ENCODE measurements around the gene RARB.

RARB gene

GRCh38 chr3:25473246-25473645 is 45.2 kb downstream of the RARB start:
- DNase-seq = no peak

- DNase-seq = no peak
Observed at GRCh38 chr3:25474052-25474451, 46.0 kb downstream of the RARB start.

- DNase-seq = no peak
Observed at GRCh38 chr3:25476639-25477038, 48.6 kb downstream of the RARB start.

- DNase-seq = no peak
Observed at GRCh38 chr3:25478211-25478757, 50.2 kb downstream of the RARB start.

GRCh38 chr3:25478964-25479726 is 51.1 kb downstream of the RARB start:
- no peak for DNase-seq

GRCh38 chr3:25479727-25480010 is 51.6 kb downstream of the RARB start:
- no peak for DNase-seq

- no peak for DNase-seq
Observed at GRCh38 chr3:25480811-25481210, 52.7 kb downstream of the RARB start.

- no peak for DNase-seq
Observed at GRCh38 chr3:25481386-25481785, 53.3 kb downstream of the RARB start.

GRCh38 chr3:25483456-25483855 is 55.4 kb downstream of the RARB start:
- no peak for DNase-seq

- no peak for DNase-seq
Observed at GRCh38 chr3:25485673-25486072, 57.6 kb downstream of the RARB start.

- DNase-seq = no peak
Observed at GRCh38 chr3:25486932-25487331, 58.9 kb downstream of the RARB start.

GRCh38 chr3:25489858-25490593 is 62.0 kb downstream of the RARB start:
- no peak for DNase-seq

- DNase-seq = no peak
Observed at GRCh38 chr3:25493246-25493645, 65.2 kb downstream of the RARB start.

- DNase-seq = no peak
Observed at GRCh38 chr3:25493786-25494185, 65.7 kb downstream of the RARB start.

GRCh38 chr3:25495304-25495703 is 67.2 kb downstream of the RARB start:
- no peak for DNase-seq

- DNase-seq = no peak
Observed at GRCh38 chr3:25495726-25496253, 67.7 kb downstream of the RARB start.

- no peak for DNase-seq
Observed at GRCh38 chr3:25497096-25497495, 69.0 kb downstream of the RARB start.

- DNase-seq = no peak
Observed at GRCh38 chr3:25500706-25501210, 72.7 kb downstream of the RARB start.

GRCh38 chr3:25502233-25502632 is 74.2 kb downstream of the RARB start:
- DNase-seq = no peak

- DNase-seq = no peak
Observed at GRCh38 chr3:25503898-25504301, 75.8 kb downstream of the RARB start.

- no peak for DNase-seq
Observed at GRCh38 chr3:25505581-25505980, 77.5 kb downstream of the RARB start.

- no peak for DNase-seq
Observed at GRCh38 chr3:25507811-25508210, 79.7 kb downstream of the RARB start.

- DNase-seq = no peak
Observed at GRCh38 chr3:25508433-25508832, 80.4 kb downstream of the RARB start.

- DNase-seq = no peak
Observed at GRCh38 chr3:25508901-25509300, 80.8 kb downstream of the RARB start.

All from NCI-H2081 treated with DMSO at 0.1 percent for 48 hours (cell line).